Globus pallidus (tissue), 1 donor: ENCODE measurements around the gene LRRIQ3.
A peak's percentile ranks its signal among the peaks of the same experiment; 100 is the strongest.
"Not testable (repeated sequence)": the region's sequence is repeated elsewhere in the genome, so short reads cannot be mapped to it uniquely, and the experiment has no call there.

Experiments
- DNase-seq: peaks from one replicate; pipeline ENCODE4 v3.0.0-alpha.2; 2015; ENCODE audit warnings: low spot score

The LRRIQ3 gene

DNA sequence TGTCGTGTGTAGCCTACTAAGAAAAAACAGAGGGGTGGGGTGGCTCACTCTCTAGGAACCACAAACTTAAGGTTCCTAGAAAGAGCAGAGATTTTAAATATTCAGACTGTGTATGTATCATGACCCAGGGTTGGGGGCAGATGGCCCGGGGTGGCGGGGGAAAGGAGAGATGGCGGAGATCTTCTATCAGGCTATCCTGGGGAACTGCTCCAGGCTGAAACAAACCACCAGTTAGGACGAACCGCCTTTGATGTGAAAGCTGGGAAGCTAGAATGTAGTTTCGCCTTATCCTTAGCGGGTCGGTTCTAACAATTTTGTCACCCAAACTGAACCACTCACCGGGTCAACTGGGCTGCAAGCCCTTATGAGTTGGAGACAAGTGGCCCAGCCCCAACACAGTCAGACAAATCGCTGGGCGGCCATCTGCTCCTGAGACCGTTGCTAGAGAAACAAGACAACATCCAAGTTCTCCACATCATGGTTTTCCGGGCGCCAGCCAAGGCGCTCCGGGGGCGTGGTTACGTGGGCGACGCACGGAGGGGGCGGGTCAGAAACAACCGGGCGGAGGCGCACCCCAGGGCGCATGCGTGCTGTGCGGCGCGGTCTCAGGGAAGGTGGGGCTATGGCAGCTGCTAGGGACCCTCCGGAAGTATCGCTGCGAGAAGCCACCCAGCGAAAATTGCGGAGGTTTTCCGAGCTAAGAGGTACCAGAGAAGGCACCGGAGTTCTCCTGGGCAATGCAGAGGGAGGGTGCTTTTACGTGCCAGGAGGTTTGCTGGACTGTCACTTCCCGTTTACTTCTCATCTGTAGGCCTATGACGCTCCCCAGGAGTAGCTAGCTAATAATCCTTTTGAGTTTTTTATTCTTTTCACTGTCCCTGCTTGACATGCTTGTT is at the start of gene LRRIQ3, which contains the start of gene FPGT:
Gene LRRIQ3, minus strand, starts transcription at position 520 of the 896 bp plus-strand sequence. CDS start 14,492 bp downstream, outside the sequence.
Gene FPGT, plus strand, starts transcription at position 586 of the 896 bp plus-strand sequence. Its CDS starts 37 bp downstream, at position 623.
- DNase-seq: peak; percentile 94

GRCh38 chr1:74246315-74246714 is 48.3 kb upstream of the LRRIQ3 start:
- no peak for DNase-seq

DNA sequence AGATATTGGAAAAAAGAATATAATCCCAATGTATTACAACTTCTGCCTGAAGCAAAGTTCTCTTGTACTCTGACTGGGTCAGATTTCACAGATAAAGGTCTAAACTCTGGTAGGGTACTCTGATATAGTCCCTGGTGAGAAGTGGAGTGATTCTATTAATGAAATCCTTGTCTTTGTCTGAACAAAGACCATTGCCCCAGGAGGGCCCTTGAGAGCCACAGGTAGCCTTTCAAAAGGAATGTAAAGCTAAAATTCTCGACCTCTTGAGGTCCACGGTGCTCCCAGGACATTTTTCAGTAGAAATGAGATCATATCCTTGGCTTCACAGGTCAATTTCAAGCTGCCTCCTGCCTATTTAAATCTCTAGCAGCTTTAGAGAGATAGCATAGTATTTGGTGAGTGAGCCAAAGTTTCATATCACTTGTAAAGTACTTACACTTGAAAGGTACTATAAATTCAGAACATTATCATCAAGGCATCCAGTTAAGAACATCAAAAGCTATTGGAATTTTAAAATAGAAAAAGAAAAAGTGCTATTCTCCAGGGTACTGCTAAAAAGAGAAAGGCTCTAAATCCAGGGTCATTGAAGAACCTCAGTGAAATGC is 47.3 kb upstream of the LRRIQ3 start:
- no peak for DNase-seq

DNA sequence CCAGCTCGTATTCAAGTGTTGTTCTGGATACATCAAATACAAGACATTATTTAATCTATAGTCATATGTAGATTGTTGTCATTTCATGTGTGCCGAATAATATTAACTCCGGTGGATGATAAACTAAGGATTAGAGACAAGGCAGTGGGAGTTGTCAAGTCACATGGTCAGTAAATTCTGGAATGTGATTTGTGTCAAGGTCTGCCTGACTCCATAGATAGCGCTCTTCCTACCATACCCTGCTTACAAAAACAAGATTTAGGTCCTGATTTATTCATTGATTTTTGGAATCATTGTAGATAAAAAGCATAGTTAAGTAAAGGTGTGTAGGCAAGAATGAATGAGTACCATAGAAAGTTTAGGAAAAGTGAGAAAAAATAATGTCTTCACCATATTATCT is 39.8 kb upstream of the LRRIQ3 start:
- no peak for DNase-seq

GRCh38 chr1:74237035-74237434 is 39.1 kb upstream of the LRRIQ3 start:
- no peak for DNase-seq

- no peak for DNase-seq
These were observed 38.5 kb upstream of the LRRIQ3 start for GRCh38 chr1:74236440-74236839.

- no peak for DNase-seq
These were observed 37.2 kb upstream of the LRRIQ3 start, which contains the start of gene TNNI3K for GRCh38 chr1:74235153-74235552. Gene TNNI3K (plus strand): TSS chr1:74235387. CDS start chr1:74235452, 65 bp downstream.

DNA sequence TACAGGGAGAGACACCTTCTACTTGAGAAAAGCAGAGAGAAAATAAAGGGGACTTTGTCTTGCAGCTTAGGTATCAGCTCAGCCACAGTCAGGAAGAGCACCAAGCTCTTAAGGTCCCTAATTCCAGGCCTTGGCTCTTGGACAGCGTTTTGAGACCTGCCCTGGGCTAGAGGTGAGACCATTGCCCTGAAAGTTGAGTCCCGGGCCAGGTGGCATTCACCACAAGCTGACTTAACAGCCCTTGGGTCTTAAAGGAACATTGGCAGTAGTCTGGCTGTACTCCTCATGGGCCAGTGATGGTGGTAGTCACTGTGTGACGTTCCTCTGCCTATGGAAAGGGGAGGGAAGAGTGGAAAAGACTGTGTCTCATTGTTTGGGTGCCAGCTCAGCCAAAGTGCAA is 25.5 kb upstream of the LRRIQ3 start:
- DNase-seq: no peak

DNA sequence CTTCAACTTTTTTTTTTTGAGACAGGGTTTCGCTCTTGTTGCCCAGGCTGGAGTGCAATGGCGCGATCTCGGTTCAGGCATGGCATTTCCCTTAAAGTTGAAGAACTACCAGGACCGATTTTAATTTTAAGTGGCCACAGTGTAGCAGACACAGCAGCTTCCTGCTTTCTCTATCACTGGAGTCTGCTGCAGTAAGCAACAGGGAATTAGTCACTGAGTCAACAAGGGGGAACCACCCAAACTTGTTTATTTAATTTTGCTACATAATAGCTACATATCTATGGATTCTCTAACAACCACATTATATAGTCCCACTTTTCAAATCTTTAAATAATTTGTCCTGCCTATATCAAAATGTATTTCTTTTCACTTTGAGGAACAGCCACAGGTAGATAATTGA is 24.7 kb upstream of the LRRIQ3 start:
- DNase-seq: no peak

DNA sequence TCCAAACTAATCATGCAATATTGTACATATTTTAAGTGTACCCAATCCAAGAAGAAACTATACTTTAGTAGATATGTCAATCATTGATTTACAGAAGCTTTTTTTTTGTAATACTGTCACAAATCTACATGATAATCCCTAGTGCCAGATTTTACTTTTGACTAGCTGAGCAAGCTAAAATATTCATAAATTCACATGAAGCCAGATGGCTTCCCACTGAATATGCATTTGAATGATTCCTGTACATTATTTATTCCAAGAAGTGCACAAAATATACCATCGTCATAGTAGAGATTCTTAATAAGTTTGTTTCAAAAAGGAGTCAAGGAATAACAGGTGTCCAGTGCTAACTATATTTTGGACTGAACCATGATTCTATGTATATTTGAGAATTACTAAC is 17.3 kb upstream of the LRRIQ3 start:
- no peak for DNase-seq

DNA sequence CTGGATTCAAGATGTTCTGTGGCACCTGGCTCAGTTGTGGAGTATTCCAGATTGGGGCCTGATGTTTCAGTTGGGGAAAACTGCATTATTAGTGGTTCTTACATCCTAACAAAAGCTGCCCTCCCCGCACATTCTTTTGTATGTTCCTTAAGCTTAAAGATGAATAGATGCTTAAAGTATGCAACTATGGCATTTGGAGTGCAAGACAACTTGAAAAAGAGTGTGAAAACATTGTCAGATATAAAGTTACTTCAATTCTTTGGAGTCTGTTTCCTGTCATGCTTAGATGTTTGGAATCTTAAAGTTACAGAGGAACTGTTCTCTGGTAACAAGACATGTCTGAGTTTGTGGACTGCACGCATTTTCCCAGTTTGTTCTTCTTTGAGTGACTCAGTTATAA is 7.3 kb upstream of the LRRIQ3 start:
- no peak for DNase-seq

GRCh38 chr1:74199504-74199903 is 1.5 kb upstream of the LRRIQ3 start:
- no peak for DNase-seq

- DNase-seq: no peak
These were observed 721 bp downstream of the LRRIQ3 start for GRCh38 chr1:74197255-74197654.

DNA sequence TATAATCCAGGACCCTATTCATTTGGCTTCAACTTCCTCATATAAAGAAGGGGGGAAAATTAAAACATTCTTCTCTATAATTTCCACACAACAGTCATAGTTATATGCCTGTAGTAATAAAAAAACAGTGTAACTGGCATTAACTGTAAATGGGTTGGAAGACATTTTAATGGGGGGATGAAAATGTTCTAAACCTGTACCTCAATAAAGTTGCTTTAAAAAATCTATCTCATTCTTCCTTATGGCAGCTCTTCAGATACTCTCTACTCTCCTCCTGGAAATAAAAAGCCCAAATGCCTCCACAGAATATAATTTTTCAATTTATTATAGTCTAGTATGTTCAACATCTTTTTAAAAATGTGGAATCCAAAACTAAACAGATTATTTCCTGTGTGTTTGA is 2.6 kb downstream of the LRRIQ3 start:
- DNase-seq: no peak

GRCh38 chr1:74193908-74194307 is 4.1 kb downstream of the LRRIQ3 start:
- no peak for DNase-seq

- DNase-seq: no peak
These were observed 17.5 kb downstream of the LRRIQ3 start for GRCh38 chr1:74180490-74180889.

- not testable (repeated sequence) for DNase-seq
These were observed 23.6 kb downstream of the LRRIQ3 start for GRCh38 chr1:74174423-74174822.

DNA sequence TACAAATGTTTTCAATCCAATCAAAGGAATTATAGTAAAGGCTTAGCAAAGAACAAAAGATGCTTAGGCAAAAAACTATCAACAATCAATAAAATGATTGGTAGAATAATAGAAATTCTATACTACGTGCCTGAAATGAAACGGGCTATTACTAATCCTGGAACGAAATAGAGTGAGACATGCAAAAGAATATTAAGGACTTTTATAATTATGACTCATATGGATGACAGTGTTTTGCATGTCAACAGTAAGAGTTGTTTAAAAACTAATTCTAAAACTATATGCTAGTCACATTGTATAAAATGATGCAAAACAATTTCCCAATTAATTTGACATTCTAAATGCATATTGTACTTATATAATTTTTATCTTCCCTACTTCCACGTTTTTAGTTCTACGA is 35.6 kb downstream of the LRRIQ3 start:
- no peak for DNase-seq

DNA sequence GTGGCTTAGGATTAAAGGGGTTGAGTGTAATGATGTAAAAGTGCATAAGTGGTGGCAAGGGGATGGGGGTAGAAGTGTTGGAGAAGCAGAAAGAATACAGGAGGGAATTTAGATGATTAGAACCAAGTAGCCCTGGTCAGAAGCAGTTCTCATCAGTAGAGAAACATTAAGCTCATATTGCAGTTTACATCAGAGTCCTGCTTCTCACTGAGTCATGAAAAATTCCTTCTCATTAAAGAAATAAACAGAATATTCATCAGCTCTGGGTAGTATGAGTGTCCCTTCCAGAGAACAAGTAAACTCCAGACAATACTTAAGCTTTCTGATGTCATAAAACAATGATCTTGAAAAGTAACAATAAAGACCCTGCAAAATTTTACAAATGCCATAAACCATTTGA is 36.5 kb downstream of the LRRIQ3 start:
- no peak for DNase-seq

DNA sequence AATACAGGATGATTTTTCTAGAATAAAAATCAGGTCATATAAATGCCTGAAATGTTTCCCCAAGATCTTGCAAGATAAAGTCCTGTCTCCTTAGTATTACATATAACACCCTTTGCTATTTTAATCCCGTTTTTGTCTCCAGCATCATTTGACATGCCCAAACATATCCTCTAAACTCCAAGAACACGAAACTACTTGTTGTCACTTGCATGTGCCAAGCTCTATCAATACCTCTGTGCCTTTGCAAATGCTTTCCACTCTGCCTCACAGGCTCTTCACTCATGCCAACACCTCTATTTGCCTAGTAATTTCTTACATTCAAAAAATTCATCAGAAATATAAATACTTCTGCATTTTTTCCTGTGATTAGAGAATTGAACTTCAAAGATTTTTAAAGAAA is 37.9 kb downstream of the LRRIQ3 start:
- DNase-seq: no peak

- DNase-seq: peak; percentile 40
These were observed 52.9 kb downstream of the LRRIQ3 start for GRCh38 chr1:74145086-74145485.

DNA sequence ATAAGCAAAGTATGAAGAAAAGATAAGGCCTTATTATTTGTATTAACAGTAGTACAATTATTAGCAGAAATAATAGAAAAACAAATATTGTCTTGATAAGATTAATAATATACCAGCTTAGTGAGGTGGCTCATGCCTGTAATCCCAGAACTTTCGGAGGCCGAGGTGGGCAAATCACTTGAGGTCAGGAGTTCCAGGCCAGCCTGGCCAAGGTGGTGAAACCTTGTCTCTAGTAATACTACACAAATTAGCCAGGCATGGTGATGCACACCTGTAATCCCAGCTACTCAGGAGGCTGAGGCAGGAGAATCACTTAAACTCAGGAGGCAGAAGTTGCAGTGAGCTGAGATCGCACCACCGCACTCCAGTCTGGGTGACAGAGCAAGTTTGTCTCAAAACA is 80.6 kb downstream of the LRRIQ3 start:
- not testable (repeated sequence) for DNase-seq

DNA sequence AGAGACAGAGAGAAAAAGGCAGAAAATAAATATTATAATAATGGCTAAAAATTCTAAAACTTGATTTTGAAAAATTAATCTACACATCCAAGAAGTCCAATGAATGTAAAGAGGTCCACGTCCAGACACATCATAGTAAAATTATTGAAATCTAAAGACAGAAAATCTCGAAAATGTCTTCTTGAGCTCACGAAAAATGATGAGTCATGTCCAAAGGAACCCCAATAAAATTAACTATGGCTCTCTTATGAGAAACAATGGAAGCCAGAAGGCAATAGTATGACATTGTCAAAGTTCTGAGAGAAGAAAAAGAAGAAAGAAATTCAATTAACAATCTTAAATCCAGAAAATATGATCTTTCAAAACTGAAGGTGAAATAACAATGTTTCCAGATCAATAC is 84.6 kb downstream of the LRRIQ3 start:
- DNase-seq: no peak
